Measurements from ENCODE around the gene ANKK1. TPM values are rescaled to one million over a fixed set of nuclear protein-coding genes. Genes with fewer than 3 reads are reported as not detected.

ANKK1 gene
- total RNA-seq, 1 experiment from 2014 or later: 0.22 TPM

DNA sequence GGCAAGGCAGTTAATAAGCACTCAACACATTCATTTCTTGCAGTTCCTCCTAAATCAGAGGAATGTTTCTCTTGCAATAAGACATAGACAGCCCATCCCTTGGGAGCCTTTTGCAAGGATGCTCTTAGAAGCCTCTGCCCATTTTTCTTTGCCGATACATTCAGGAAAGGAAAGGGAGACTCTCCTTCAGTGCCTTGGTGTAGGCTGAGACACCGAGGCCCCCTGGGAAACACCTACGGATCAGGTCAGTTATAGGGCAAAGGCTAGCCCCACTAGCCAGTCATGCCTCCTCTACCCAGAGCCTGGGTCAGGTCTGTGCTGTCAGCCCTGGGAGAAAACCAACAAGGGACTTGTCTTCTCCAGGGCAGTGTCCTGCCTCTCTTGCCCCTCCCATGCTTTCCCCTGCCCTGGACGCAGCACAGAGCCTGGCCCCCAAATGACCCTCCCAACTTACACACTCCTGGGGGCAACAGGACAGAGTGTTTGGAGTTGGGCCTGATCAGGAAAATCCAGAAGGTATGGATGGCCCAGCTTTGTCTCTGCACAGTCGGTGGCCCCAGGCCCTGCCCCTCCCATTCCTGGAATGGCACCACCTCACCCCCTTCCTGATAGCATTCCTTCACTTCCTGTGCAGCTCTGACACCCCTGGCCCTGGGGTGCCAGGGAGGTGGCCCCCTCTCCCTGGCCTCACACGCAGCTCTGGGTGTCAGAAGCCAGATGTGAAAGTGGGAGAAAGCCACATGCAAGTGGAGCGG is 18.3 kb downstream of the ANKK1 start:
- H3K9ac ChIP-seq (ENCODE audit: low read length): no peak overlapping the region
- POLR2A ChIA-PET (ENCODE audit: unreplicated experiment): no interaction called here
- intact Hi-C loops (cut with micrococcal nuclease): no loop called here
- H3K36me3 ChIP-seq (ENCODE audit: low read depth, low read length): no peaks in the 10 kb centered on the region
- H3K79me2 ChIP-seq (ENCODE audit: low read length): no peaks in the 10 kb centered on the region
- CTCF ChIA-PET: no interaction called here
- no peak for TF ChIP-seq EZH2 (IDR thresholded peaks at IDR 0.05; ENCODE audit: low read length, unreplicated experiment)
- TF ChIP-seq EZH2phosphoT487 (IDR thresholded peaks at IDR 0.05; ENCODE audit: borderline replicate concordance, low read length): no peak
- TF ChIP-seq, protein P1, sequence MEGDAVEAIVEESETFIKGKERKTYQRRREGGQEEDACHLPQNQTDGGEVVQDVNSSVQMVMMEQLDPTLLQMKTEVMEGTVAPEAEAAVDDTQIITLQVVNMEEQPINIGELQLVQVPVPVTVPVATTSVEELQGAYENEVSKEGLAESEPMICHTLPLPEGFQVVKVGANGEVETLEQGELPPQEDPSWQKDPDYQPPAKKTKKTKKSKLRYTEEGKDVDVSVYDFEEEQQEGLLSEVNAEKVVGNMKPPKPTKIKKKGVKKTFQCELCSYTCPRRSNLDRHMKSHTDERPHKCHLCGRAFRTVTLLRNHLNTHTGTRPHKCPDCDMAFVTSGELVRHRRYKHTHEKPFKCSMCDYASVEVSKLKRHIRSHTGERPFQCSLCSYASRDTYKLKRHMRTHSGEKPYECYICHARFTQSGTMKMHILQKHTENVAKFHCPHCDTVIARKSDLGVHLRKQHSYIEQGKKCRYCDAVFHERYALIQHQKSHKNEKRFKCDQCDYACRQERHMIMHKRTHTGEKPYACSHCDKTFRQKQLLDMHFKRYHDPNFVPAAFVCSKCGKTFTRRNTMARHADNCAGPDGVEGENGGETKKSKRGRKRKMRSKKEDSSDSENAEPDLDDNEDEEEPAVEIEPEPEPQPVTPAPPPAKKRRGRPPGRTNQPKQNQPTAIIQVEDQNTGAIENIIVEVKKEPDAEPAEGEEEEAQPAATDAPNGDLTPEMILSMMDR (conservative IDR thresholded peaks at IDR 0.05; ENCODE audit: low read depth, low read length): no peak
- H3K9me2 ChIP-seq (replicated peaks; ENCODE audit: low read length): no peaks in the 10 kb centered on the region
- no peaks in the 10 kb centered on the region for H4K20me1 ChIP-seq (ENCODE audit: low read length)
- ATAC-seq (no peak), DNase-seq (no peak)
- no peak overlapping the region for H3K27ac ChIP-seq (ENCODE audit: low read length)
- no TSS peak for BruUV-seq (replicated peaks)
- no peak overlapping the region for H3K4me3 ChIP-seq (ENCODE audit: low read length)
- no peaks in the 10 kb centered on the region for H3K9me3 ChIP-seq (ENCODE audit: low read length)
- no peak overlapping the region for H3K4me2 ChIP-seq (ENCODE audit: low read length)
- H3K4me1 ChIP-seq (ENCODE audit: insufficient read depth, low read length): no peaks in the 10 kb centered on the region
- peaks cover 19% of the 10 kb centered on the region; the same call in 1 of the 2 replicates for H3K27me3 ChIP-seq (ENCODE audit: low read length)
- no peaks in the 10 kb centered on the region for H3F3A ChIP-seq (ENCODE audit: low read length, unreplicated experiment)
- no peak overlapping the region for H2AFZ ChIP-seq (ENCODE audit: low read length)

DNA sequence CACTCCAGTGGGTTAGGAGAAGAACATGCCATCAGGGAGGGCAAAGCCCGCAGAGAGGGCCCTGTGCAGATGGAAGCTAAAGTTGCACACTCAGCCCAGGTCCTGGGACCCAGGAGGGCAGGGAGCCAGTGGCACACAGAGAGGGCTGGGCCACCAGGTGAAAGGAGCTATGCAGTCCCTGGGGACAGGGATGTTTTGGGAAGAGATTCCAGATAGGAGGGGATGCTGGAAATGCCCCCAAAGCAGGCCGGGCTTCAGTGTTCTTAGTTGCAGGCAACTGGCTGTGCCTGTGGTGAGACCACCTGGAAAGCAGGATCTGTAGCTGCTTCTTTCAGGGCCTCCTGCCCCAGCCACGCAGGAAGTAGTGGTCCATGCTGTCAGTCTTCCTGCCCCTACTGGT is 19.6 kb downstream of the ANKK1 start:
- Histone ChIP-seq H3K4me1 (ENCODE audit: insufficient read depth, low read length) (no peaks in the 10 kb centered on the region), H3K36me3 (ENCODE audit: low read depth, low read length) (no peaks in the 10 kb centered on the region), H4K20me1 (ENCODE audit: low read length) (no peaks in the 10 kb centered on the region), H3K4me2 (ENCODE audit: low read length) (no peak overlapping the region), H2AFZ (ENCODE audit: low read length) (no peak overlapping the region), H3K9ac (ENCODE audit: low read length) (no peak overlapping the region), H3K79me2 (ENCODE audit: low read length) (no peaks in the 10 kb centered on the region), H3F3A (ENCODE audit: low read length, unreplicated experiment) (no peaks in the 10 kb centered on the region), H3K4me3 (ENCODE audit: low read length) (no peak overlapping the region), H3K9me3 (ENCODE audit: low read length) (no peaks in the 10 kb centered on the region), H3K27ac (ENCODE audit: low read length) (no peak overlapping the region), H3K27me3 (ENCODE audit: low read length) (peaks cover 19% of the 10 kb centered on the region; the same call in 1 of the 2 replicates), H3K9me2 (replicated peaks; ENCODE audit: low read length) (no peaks in the 10 kb centered on the region)
- intact Hi-C loops (cut with micrococcal nuclease): no loop called here
- BruUV-seq (replicated peaks): no TSS peak
- TF ChIP-seq, protein P1 (conservative IDR thresholded peaks at IDR 0.05; ENCODE audit: low read depth, low read length): no peak
- TF ChIP-seq EZH2 (IDR thresholded peaks at IDR 0.05; ENCODE audit: low read length, unreplicated experiment) (no peak), EZH2phosphoT487 (IDR thresholded peaks at IDR 0.05; ENCODE audit: borderline replicate concordance, low read length) (no peak)
- ChIA-PET POLR2A (ENCODE audit: unreplicated experiment) (no interaction called here), CTCF (no interaction called here)
- DNase-seq (no peak), ATAC-seq (no peak)

DNA sequence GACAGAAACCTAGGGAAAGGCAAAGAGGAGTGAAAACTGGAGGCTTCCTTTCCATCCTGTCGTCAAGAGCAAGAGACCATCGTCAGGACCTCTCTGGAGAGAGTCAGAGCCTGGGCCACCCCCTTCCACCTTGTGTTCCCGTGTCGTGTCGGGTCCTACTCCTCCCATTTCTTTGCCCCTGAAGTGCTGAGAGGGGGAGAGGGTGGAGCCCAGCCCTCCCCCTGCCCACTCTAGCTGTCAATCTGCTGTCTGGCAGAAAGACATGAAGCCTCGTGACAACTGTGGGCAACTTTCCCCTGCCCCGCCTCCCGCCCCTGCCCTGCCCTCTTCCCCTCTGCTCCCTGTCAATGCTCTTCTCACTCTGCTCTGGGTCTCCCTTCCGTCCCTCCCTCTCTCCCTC is 20.6 kb downstream of the ANKK1 start:
- H3K27me3 ChIP-seq (ENCODE audit: low read length): peaks cover 16% of the 10 kb centered on the region; the same call in 1 of the 2 replicates
- no peaks in the 10 kb centered on the region for H3K36me3 ChIP-seq (ENCODE audit: low read depth, low read length)
- no peaks in the 10 kb centered on the region for H3F3A ChIP-seq (ENCODE audit: low read length, unreplicated experiment)
- no peaks in the 10 kb centered on the region for H4K20me1 ChIP-seq (ENCODE audit: low read length)
- intact Hi-C loops (cut with micrococcal nuclease): no loop called here
- ATAC-seq: no peak
- DNase-seq: no peak
- CTCF ChIA-PET: no interaction called here
- TF ChIP-seq EZH2 (IDR thresholded peaks at IDR 0.05; ENCODE audit: low read length, unreplicated experiment) (no peak), EZH2phosphoT487 (IDR thresholded peaks at IDR 0.05; ENCODE audit: borderline replicate concordance, low read length) (no peak)
- TF ChIP-seq, protein P1 (conservative IDR thresholded peaks at IDR 0.05; ENCODE audit: low read depth, low read length): no peak
- H2AFZ ChIP-seq (ENCODE audit: low read length): no peak overlapping the region
- no peak overlapping the region for H3K9ac ChIP-seq (ENCODE audit: low read length)
- BruUV-seq (replicated peaks): no TSS peak
- no peak overlapping the region for H3K4me3 ChIP-seq (ENCODE audit: low read length)
- H3K9me2 ChIP-seq (replicated peaks; ENCODE audit: low read length): no peaks in the 10 kb centered on the region
- POLR2A ChIA-PET (ENCODE audit: unreplicated experiment): no interaction called here
- H3K79me2 ChIP-seq (ENCODE audit: low read length): no peaks in the 10 kb centered on the region
- no peak overlapping the region for H3K4me2 ChIP-seq (ENCODE audit: low read length)
- H3K27ac ChIP-seq (ENCODE audit: low read length): no peak overlapping the region
- no peaks in the 10 kb centered on the region for H3K4me1 ChIP-seq (ENCODE audit: insufficient read depth, low read length)
- no peaks in the 10 kb centered on the region for H3K9me3 ChIP-seq (ENCODE audit: low read length)
